OCI-LY3 (cell line): ENCODE data around the gene UBR1.

Experiments used
- EZH2phosphoT487 ChIP-seq: fragments of 200-600 bp; shearing (Covaris generic); IDR thresholded peaks from 2 replicates; pipeline ENCODE4 v1.6.1; 2018; ENCODE audit warnings: antibody characterized with exemption, mixed run types, low read depth
- TF ChIP-seq, protein P1 (sequence below): fragments of 200-600, 300-600 bp; sonication (generic); IDR thresholded peaks from 2 replicates; pipeline ENCODE4 v1.5.1; 2014; ENCODE audit warnings: antibody characterized with exemption, low read length, low read depth

DNA sequence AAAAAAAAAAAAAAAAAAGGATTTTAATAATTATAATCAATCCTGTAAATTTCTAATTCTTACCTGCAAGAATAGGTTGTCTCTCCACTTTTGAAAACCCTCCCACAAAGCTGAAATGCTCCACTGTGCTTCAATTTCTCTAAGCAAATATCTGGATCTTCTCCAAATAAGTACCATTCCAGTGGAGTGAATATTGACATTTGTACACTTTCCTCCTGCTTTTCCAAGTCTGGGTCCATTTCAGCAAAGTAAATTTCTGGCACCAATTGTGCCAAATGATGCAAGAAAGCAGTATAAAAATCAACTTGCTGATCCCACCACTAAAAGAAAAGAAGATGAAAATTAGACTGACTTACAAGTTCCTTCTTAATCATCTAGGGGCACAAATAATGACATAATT lies 19.9 kb downstream of the UBR1 start:
- TF ChIP-seq, protein P1, sequence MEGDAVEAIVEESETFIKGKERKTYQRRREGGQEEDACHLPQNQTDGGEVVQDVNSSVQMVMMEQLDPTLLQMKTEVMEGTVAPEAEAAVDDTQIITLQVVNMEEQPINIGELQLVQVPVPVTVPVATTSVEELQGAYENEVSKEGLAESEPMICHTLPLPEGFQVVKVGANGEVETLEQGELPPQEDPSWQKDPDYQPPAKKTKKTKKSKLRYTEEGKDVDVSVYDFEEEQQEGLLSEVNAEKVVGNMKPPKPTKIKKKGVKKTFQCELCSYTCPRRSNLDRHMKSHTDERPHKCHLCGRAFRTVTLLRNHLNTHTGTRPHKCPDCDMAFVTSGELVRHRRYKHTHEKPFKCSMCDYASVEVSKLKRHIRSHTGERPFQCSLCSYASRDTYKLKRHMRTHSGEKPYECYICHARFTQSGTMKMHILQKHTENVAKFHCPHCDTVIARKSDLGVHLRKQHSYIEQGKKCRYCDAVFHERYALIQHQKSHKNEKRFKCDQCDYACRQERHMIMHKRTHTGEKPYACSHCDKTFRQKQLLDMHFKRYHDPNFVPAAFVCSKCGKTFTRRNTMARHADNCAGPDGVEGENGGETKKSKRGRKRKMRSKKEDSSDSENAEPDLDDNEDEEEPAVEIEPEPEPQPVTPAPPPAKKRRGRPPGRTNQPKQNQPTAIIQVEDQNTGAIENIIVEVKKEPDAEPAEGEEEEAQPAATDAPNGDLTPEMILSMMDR, result no peak
- TF ChIP-seq EZH2phosphoT487, result no peak
